SK-N-SH treated with all-trans-retinoic acid at 6 μM for 48 hours (cell line): ENCODE results near the gene VCAN.
A peak's percentile ranks its signal among the peaks of the same experiment; 100 is the strongest.

Experiments used
- ATAC-seq: fragments of 200-7000 bp; cut with Tn5 transposase; 3 replicates; pipeline ENCODE4 v1.9.1; 2020; ENCODE audit warnings: mild to moderate bottlenecking, moderate library complexity
- ARNTL ChIP-seq: fragments of 450-650 bp; formaldehyde crosslinking; IDR thresholded peaks from 2 replicates; pipeline ENCODE4 v1.5.0; 2020; ENCODE audit warnings: low read depth, mild to moderate bottlenecking, moderate library complexity, borderline replicate concordance
- BACH2 ChIP-seq: fragments of 250-450 bp; sonication (Bioruptor Pico); IDR thresholded peaks from 2 replicates; pipeline ENCODE4 v1.9.0; 2021; ENCODE audit warnings: mild to moderate bottlenecking, borderline replicate concordance
- CSDC2 ChIP-seq: fragments of 250-450 bp; sonication (Bioruptor Pico); IDR thresholded peaks from 2 replicates; pipeline ENCODE4 v1.5.0; 2020; ENCODE audit warnings: mild to moderate bottlenecking, moderate library complexity
- ESRRG ChIP-seq: fragments of 250-450 bp; sonication (Bioruptor Pico); IDR thresholded peaks from 2 replicates; pipeline ENCODE4 v1.6.1; 2021; ENCODE audit warnings: mild to moderate bottlenecking
- ISL1 ChIP-seq: fragments of 250-450 bp; sonication (Bioruptor Pico); IDR thresholded peaks from 2 replicates; pipeline ENCODE4 v2.1.2; 2022; ENCODE audit warnings: mild to moderate bottlenecking, moderate library complexity
- PPARA ChIP-seq: fragments of 250-450 bp; sonication (Bioruptor Pico); IDR thresholded peaks from 2 replicates; pipeline ENCODE4 v1.5.0; 2020; ENCODE audit warnings: mild to moderate bottlenecking, borderline replicate concordance
- RARB ChIP-seq: fragments of 250-450 bp; sonication (Bioruptor Pico); IDR thresholded peaks from 2 replicates; pipeline ENCODE4 v1.8.0; 2021; ENCODE audit warnings: mild to moderate bottlenecking, moderate library complexity
- SNAI2 ChIP-seq: fragments of 250-450 bp; sonication (Bioruptor Pico); IDR thresholded peaks from 2 replicates; pipeline ENCODE4 v1.5.0; 2020; ENCODE audit warnings: mild to moderate bottlenecking, moderate library complexity
- TCF4 ChIP-seq: fragments of 250-450 bp; sonication (Bioruptor Pico); IDR thresholded peaks from 2 replicates; pipeline ENCODE4 v1.8.0; 2021; ENCODE audit warnings: mild to moderate bottlenecking, moderate library complexity, borderline replicate concordance
- ZC3H10 ChIP-seq: fragments of 250-450 bp; sonication (Bioruptor Pico); IDR thresholded peaks from 2 replicates; pipeline ENCODE4 v1.5.1; 2021; ENCODE audit warnings: mild to moderate bottlenecking, moderate library complexity
- ZFP3 ChIP-seq: fragments of 250-450 bp; sonication (Bioruptor Pico); IDR thresholded peaks from 2 replicates; pipeline ENCODE4 v1.5.0; 2020; ENCODE audit warnings: mild to moderate bottlenecking, moderate library complexity
- ZFP30 ChIP-seq: fragments of 450-650 bp; formaldehyde crosslinking; IDR thresholded peaks from 2 replicates; pipeline ENCODE4 v1.5.0; 2022; ENCODE audit warnings: mild to moderate bottlenecking, moderate library complexity
- ZNF565 ChIP-seq: fragments of 450-650 bp; formaldehyde crosslinking; conservative IDR thresholded peaks from 2 replicates; pipeline ENCODE4 v1.5.0; 2020; ENCODE audit warnings: low read depth, mild to moderate bottlenecking, moderate library complexity
- ZNF70 ChIP-seq: fragments of 450-650 bp; formaldehyde crosslinking; IDR thresholded peaks from 2 replicates; pipeline ENCODE4 v1.5.0; 2020; ENCODE audit warnings: mild to moderate bottlenecking, moderate library complexity
- TF ChIP-seq, protein P1 (sequence below): fragments of 250-450 bp; sonication (Bioruptor Pico); IDR thresholded peaks from 2 replicates; pipeline ENCODE4 v1.5.1; 2020; ENCODE audit warnings: low read depth, mild to moderate bottlenecking, moderate library complexity
- TF ChIP-seq, protein P2 (sequence below): fragments of 250-450 bp; sonication (Bioruptor Pico); IDR thresholded peaks from 2 replicates; pipeline ENCODE4 v1.5.1; 2021; ENCODE audit warnings: mild to moderate bottlenecking, moderate library complexity
- TF ChIP-seq, protein P3 (sequence below): fragments of 250-450 bp; sonication (Bioruptor Pico); IDR thresholded peaks from 2 replicates; pipeline ENCODE4 v1.8.0; 2021; ENCODE audit warnings: low read depth, mild to moderate bottlenecking, moderate library complexity, borderline replicate concordance
- TF ChIP-seq, protein P4 (sequence below): fragments of 250-450 bp; sonication (Bioruptor Pico); IDR thresholded peaks from 2 replicates; pipeline ENCODE4 v1.8.0; 2020; ENCODE audit warnings: mild to moderate bottlenecking, moderate library complexity, borderline replicate concordance

The VCAN gene

DNA sequence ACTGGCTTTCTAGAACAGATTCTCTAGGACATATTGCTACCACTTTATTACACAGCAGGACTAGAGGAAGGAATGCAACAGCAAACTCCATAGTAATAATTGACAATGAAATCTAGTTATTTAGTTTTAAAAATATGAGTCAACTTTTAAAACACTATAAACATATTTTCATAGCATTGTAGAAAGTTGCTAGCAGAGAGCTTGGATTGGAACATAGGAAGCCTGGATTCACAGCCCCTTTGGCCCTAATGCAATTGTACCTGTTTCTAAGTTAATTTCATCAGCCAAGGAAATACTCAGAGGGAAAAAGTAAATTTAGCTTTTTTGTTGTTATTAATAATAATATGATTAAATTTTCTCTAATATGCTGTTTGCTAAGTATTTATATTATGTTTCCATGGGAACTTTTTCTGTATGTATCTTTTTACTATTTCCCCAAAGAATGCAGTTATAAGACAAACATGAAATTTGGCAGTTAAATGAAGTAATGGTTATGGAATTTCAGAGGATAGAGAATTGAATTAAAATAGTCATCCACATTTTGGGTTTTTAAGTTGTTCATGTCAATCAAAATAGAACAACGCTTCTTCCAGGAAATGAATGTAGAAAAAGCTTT, 45.6 kb downstream of the VCAN start:
- peak; percentile 71 for ATAC-seq
- TF ChIP-seq ISL1 (CRISPR knock-in tag): peak; percentile 76
- TF ChIP-seq ESRRG (CRISPR knock-in tag): no peak
- TF ChIP-seq, protein P1, sequence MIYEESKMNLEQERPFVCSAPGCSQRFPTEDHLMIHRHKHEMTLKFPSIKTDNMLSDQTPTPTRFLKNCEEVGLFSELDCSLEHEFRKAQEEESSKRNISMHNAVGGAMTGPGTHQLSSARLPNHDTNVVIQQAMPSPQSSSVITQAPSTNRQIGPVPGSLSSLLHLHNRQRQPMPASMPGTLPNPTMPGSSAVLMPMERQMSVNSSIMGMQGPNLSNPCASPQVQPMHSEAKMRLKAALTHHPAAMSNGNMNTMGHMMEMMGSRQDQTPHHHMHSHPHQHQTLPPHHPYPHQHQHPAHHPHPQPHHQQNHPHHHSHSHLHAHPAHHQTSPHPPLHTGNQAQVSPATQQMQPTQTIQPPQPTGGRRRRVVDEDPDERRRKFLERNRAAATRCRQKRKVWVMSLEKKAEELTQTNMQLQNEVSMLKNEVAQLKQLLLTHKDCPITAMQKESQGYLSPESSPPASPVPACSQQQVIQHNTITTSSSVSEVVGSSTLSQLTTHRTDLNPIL (CRISPR knock-in tag): peak; percentile 78; the same call in 1 of the 2 replicates
- TF ChIP-seq ZFP30 (CRISPR knock-in tag): no peak
- TF ChIP-seq, protein P2, sequence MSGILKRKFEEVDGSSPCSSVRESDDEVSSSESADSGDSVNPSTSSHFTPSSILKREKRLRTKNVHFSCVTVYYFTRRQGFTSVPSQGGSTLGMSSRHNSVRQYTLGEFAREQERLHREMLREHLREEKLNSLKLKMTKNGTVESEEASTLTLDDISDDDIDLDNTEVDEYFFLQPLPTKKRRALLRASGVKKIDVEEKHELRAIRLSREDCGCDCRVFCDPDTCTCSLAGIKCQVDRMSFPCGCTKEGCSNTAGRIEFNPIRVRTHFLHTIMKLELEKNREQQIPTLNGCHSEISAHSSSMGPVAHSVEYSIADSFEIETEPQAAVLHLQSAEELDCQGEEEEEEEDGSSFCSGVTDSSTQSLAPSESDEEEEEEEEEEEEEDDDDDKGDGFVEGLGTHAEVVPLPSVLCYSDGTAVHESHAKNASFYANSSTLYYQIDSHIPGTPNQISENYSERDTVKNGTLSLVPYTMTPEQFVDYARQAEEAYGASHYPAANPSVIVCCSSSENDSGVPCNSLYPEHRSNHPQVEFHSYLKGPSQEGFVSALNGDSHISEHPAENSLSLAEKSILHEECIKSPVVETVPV (CRISPR knock-in tag): no peak
- no peak for TF ChIP-seq ZNF565 (CRISPR knock-in tag)
- no peak for TF ChIP-seq TCF4 (CRISPR knock-in tag)
- TF ChIP-seq ARNTL: no peak
- no peak for TF ChIP-seq ZNF70 (CRISPR knock-in tag)
- no peak for TF ChIP-seq PPARA
- TF ChIP-seq SNAI2 (CRISPR knock-in tag): no peak
- TF ChIP-seq, protein P3, sequence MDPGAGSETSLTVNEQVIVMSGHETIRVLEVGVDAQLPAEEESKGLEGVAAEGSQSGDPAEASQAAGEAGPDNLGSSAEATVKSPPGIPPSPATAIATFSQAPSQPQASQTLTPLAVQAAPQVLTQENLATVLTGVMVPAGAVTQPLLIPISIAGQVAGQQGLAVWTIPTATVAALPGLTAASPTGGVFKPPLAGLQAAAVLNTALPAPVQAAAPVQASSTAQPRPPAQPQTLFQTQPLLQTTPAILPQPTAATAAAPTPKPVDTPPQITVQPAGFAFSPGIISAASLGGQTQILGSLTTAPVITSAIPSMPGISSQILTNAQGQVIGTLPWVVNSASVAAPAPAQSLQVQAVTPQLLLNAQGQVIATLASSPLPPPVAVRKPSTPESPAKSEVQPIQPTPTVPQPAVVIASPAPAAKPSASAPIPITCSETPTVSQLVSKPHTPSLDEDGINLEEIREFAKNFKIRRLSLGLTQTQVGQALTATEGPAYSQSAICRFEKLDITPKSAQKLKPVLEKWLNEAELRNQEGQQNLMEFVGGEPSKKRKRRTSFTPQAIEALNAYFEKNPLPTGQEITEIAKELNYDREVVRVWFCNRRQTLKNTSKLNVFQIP: no peak
- 0 out of 2 replicates have a peak, but pooled peaks have one; percentile 16 for TF ChIP-seq ZC3H10 (CRISPR knock-in tag)

DNA sequence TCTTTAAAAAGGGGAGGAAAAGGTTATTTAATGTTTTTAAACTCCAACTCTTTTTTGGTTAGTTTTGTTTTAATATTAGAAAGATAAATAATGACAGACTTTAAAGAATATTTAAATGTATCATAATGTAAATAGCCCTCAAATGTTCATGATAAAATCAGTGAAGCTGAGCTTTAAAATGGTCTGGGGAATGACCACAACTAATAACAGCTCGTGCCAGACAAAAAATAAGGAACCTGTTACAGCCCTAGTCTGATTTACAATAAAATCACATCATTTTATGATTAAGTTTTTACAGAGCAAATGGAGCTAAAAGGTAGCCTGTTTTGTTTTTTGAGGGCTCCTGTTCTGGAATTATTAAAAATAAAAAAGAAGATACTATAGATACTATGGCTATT, 46.1 kb downstream of the VCAN start:
- ATAC-seq: no peak
- TF ChIP-seq ESRRG (CRISPR knock-in tag) (no peak), TCF4 (CRISPR knock-in tag) (no peak), BACH2 (CRISPR knock-in tag) (no peak)
- TF ChIP-seq, protein P4, sequence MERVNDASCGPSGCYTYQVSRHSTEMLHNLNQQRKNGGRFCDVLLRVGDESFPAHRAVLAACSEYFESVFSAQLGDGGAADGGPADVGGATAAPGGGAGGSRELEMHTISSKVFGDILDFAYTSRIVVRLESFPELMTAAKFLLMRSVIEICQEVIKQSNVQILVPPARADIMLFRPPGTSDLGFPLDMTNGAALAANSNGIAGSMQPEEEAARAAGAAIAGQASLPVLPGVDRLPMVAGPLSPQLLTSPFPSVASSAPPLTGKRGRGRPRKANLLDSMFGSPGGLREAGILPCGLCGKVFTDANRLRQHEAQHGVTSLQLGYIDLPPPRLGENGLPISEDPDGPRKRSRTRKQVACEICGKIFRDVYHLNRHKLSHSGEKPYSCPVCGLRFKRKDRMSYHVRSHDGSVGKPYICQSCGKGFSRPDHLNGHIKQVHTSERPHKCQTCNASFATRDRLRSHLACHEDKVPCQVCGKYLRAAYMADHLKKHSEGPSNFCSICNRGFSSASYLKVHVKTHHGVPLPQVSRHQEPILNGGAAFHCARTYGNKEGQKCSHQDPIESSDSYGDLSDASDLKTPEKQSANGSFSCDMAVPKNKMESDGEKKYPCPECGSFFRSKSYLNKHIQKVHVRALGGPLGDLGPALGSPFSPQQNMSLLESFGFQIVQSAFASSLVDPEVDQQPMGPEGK (CRISPR knock-in tag): no peak

DNA sequence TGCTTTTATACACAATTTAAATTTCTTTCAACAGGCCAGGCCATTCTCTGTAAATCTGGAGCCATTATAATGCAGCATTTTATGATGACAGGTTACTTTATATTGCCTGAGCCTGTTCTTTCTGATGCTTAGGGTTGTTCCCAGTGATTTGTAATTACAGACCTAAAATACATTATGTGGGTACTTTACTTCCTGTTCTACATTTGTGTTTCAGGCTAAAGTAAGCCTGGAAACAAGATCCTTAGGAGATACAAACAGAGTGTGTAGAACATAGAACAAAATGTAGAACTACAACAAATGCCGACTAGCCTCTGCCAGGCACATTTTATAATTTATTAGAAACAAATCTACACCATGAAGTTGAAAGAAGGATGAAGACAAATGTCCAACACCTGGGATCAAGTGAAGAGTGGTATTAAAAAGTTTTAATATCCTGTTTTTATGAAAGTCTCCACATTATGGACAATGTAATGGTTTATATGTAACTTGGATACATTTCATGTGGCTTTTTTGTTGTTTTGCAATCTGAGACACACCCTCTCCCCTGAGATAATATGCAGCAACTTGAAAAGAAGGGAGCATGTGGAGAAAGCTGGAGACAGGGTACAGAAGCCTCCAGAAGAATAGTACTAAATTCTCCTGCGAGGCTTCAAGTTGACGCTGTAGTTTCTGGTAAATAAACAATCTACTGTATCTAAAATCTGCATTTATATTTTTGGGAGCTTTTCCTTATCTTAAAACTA, 46.9 kb downstream of the VCAN start:
- TF ChIP-seq ZNF565 (CRISPR knock-in tag): no peak
- TF ChIP-seq SNAI2 (CRISPR knock-in tag): no peak
- ATAC-seq: no peak

DNA sequence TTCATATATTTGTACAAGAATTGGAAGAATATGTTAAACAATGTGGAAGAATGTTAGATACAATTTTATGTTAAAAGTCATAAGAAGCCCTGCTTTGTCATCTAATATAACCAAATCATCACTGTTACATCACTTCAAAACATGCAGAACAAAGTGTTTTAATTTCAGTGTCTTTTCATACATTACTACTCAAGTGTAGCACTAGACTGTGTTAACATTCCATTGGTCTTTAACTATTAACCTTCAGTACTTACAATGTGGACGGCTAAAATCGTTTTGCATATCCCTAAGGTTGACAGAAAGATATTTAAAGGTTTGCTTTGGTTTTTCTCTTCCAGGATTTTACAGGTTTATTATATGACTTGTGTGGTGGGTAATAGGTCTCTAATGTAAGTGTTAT, 50.9 kb downstream of the VCAN start:
- TF ChIP-seq ZC3H10 (CRISPR knock-in tag): no peak
- TF ChIP-seq, protein P3: no peak
- no peak for TF ChIP-seq TCF4 (CRISPR knock-in tag)
- TF ChIP-seq ISL1 (CRISPR knock-in tag): no peak
- no peak for TF ChIP-seq SNAI2 (CRISPR knock-in tag)
- TF ChIP-seq RARB (CRISPR knock-in tag): no peak
- TF ChIP-seq, protein P2 (CRISPR knock-in tag): no peak
- no peak for TF ChIP-seq ZFP3
- no peak for TF ChIP-seq ZNF70 (CRISPR knock-in tag)
- no peak for TF ChIP-seq BACH2 (CRISPR knock-in tag)
- no peak for TF ChIP-seq CSDC2
- no peak for ATAC-seq
